Activated CD4-positive, CD25-positive, alpha-beta regulatory T cell treated with anti-CD3 and anti-CD28 coated beads, Interleukin-2, amount 50 U/mL, for 24 hours (primary cell): ENCODE results near the gene GRIK4.

Source experiments
- ATAC-seq, 2 donors: fragments of 150-1000 bp; cut with Tn5 transposase; one replicate each; pipeline ENCODE4 v1.10.0; 2021; ENCODE audit warnings: mild to moderate bottlenecking in 1 of 2, moderate library complexity in 1 of 2

GRIK4 gene

GRCh38 chr11:120928627-120929026 lies 417.1 kb downstream of the GRIK4 start:
- ATAC-seq = no peak

GRCh38 chr11:120929090-120929489 lies 417.5 kb downstream of the GRIK4 start:
- no peak for ATAC-seq

DNA sequence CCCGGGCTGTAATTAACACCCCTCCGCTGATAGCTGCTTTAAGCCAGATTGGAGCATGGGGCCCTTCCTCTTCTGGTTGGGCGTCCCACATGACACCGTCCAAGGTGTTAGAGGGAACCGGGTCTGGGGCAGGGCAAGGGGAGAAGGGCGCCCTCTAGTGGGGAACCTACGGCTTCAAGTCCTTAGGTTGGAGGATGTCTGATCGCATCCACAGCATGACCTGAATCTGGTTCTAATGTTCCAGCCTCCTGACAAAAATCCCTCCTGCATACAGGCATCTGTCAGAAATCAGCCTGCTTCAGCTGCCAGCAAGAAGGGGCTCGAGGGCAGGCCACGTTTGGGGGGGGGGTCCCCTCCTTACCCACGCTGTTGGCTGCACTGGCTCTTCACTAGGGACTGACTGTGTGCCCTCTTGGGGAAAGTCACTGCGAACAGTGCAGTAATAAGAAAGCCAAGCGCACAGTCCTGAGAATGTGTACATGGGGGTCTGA lies 418.2 kb downstream of the GRIK4 start:
- ATAC-seq = no peak

GRCh38 chr11:120931057-120931779 lies 419.7 kb downstream of the GRIK4 start:
- no peak for ATAC-seq

- ATAC-seq = no peak
Observed at GRCh38 chr11:120932305-120932915, 420.9 kb downstream of the GRIK4 start.

- no peak for ATAC-seq
Observed at GRCh38 chr11:120936356-120936755, 424.8 kb downstream of the GRIK4 start.

DNA sequence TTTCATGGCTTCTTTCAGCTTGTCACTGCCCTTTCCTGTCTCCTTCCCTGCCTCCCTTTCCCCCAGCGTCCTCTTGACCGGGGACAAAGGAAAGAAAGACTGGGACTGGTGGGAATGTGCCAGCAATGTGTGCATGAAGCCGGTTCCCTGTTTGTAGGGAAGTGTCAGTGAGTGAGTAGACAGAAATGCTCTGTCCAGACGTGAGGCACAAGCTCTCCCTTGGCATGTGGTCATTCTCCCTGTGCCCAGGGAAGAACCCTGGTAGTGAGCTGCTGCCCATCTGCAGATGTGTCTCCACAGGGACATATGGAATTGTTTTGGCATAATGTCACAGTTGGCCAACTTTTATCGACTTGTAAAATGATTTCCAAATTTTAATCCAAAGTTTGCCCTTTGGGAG lies 426.0 kb downstream of the GRIK4 start:
- no peak for ATAC-seq

- no peak for ATAC-seq
Observed at GRCh38 chr11:120938260-120938659, 426.7 kb downstream of the GRIK4 start.

- ATAC-seq = no peak
Observed at GRCh38 chr11:120940160-120940848, 428.8 kb downstream of the GRIK4 start.

DNA sequence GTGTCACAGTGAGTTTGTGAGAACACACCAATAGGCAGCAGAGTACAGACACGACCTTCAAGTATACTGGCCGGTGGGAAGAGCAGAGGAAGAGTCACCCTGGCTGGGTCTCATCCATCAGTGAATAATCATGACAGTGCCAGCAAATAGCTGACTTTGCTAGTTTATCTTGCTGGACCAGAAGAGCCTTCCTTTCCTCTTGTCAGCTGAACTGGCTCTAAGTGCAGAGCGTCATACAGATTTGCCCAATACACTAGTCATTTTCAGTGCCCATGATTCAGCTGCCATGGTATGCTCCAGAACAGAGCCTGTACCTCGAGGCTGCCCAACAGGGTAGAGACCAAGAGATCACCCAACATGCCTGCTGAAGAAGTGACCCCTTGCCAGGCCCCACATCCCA lies 429.5 kb downstream of the GRIK4 start:
- no peak for ATAC-seq

GRCh38 chr11:120942701-120943100 lies 431.2 kb downstream of the GRIK4 start:
- ATAC-seq = no peak

- ATAC-seq = no peak
Observed at GRCh38 chr11:120945042-120945441, 433.5 kb downstream of the GRIK4 start.

GRCh38 chr11:120950880-120951279 lies 439.3 kb downstream of the GRIK4 start:
- no peak for ATAC-seq

DNA sequence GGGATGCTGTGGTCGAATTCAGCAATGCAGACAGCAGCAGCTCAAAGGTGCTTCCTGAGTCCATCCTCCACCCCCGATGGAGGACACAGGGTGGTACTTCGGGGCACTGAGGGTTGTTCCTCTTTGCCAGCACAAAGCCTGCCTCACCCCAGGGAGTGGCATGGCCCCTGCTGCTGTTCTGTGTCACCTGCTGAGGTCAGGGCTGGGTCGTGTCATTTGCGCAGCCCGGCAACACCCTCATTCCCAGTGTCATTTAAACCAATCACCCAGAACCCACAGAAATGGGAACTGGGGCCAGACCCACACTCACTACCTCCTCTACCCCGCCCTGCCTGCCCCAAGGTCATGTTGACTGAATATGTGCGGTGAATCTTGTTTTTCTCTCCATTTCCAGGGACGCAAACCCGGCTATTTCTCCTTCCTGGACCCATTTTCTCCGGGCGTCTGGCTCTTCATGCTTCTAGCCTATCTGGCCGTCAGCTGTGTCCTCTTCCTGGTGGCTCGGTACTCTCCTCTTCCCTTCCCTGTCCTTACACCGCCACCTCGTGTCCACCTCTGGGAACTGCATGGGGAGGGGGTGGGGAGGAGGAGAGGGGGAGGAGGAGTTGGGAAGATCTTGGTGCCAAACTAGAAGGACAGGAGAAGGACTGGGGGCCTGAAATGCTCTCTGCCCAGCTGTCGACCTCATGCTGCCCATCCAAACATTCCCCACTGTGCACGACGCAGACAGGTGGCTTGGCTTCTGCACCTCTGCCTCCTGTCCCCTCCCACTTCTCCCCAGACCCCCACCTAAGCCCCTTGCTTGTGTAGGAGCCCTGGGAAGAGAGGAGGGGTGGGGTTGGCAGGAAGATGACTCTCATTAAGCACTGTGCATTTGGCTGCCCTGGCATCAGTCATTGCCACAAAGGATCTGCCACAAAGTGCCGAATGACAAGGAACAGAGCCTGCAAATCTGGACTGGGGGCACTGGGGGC lies 441.2 kb downstream of the GRIK4 start:
- ATAC-seq = peak in 1 of 2 donors; percentile 64

GRCh38 chr11:120954381-120954780 lies 442.8 kb downstream of the GRIK4 start:
- no peak for ATAC-seq

GRCh38 chr11:120956710-120957495 lies 445.4 kb downstream of the GRIK4 start:
- ATAC-seq = peak; percentile 19 to 55

GRCh38 chr11:120958185-120958584 lies 446.6 kb downstream of the GRIK4 start:
- ATAC-seq = no peak

DNA sequence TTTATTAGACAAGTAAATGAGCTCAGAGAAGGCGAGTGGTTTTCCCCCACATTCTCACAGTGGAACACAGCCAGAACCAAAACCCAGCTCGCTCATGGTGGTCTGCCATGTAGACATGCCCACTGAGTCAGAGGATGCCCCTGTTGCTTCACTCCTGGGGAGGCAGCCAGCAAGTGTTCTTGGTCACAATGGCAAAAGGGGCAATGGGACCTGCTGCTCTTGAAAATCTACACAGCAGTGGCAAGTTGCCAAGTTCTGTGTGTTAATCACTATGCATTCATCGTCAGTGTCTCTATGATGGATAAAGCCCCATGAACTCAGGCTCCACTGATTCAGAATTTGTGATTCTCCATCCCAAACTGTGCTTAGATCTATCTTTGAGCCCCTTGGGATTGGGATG lies 447.6 kb downstream of the GRIK4 start:
- ATAC-seq = no peak

GRCh38 chr11:120964857-120965256 lies 453.3 kb downstream of the GRIK4 start:
- no peak for ATAC-seq

DNA sequence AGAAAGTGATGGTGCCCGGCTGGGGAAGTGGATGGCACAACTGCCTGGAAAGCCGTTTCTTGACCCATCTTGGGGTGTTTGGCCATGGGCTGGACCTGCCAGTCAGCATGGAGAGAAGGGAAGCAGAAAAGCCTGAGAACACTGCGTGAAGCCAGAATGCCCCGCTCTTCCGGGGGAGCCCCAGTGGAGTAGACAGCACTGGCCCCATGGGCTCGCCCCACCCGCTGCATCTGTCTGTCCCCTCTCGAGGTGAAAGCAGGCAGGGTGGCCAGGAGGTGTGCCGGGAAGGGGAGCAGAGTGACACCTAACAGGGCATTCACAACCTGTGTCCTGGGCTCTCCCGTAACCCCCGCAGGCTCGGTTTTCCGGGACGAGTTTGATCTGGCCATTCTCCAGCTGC lies 455.3 kb downstream of the GRIK4 start:
- no peak for ATAC-seq

GRCh38 chr11:120969993-120970392 lies 458.4 kb downstream of the GRIK4 start:
- no peak for ATAC-seq

DNA sequence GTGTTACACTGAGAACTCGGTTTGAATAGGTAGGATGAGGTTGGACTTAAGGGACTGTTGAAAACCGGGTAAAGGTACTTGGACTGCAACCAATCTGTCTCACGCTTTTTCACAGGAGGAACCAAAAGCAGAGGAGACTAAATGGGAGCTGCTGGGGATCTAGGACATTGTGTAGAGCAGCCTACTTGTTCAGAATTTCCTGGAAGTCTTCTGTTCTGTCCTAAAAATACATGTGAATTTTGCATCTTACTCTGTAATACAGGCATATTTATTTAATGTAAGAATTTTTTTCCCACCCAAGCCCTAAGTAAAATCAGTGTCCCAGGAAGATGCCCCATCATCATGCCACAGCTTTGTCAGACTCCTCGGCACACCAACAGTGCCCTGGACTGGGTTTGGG lies 460.3 kb downstream of the GRIK4 start:
- ATAC-seq = no peak
